Measurements from ENCODE around the gene PTGES3.

PTGES3 gene

GRCh38 chr12:56622535-56622934 is 65.5 kb downstream of the PTGES3 start:
- no peak for DNase-seq

- DNase-seq: no peak
Observed at GRCh38 chr12:56616925-56617324, 71.2 kb downstream of the PTGES3 start.

GRCh38 chr12:56616244-56616643 is 71.8 kb downstream of the PTGES3 start:
- DNase-seq: no peak

GRCh38 chr12:56614627-56615026 is 73.5 kb downstream of the PTGES3 start:
- no peak for DNase-seq
